ENCODE data around the gene BOD1L1.

GRCh38 chr4:13553081-13553480, 74.4 kb downstream of the BOD1L1 start:
- TF ChIP-seq, protein P1, sequence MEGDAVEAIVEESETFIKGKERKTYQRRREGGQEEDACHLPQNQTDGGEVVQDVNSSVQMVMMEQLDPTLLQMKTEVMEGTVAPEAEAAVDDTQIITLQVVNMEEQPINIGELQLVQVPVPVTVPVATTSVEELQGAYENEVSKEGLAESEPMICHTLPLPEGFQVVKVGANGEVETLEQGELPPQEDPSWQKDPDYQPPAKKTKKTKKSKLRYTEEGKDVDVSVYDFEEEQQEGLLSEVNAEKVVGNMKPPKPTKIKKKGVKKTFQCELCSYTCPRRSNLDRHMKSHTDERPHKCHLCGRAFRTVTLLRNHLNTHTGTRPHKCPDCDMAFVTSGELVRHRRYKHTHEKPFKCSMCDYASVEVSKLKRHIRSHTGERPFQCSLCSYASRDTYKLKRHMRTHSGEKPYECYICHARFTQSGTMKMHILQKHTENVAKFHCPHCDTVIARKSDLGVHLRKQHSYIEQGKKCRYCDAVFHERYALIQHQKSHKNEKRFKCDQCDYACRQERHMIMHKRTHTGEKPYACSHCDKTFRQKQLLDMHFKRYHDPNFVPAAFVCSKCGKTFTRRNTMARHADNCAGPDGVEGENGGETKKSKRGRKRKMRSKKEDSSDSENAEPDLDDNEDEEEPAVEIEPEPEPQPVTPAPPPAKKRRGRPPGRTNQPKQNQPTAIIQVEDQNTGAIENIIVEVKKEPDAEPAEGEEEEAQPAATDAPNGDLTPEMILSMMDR (IDR thresholded peaks at IDR 0.05) = no peak
- TF ChIP-seq POLR2AphosphoS5 (IDR thresholded peaks at IDR 0.05) (no peak), EP300 (IDR thresholded peaks at IDR 0.05) (no peak)

Data from upper lobe of left lung (tissue), 4 donors.